GM18502 (cell line): Measurements from ENCODE around the gene NLRP3.
"Not testable (repeated sequence)": the region's sequence is repeated elsewhere in the genome, so short reads cannot be mapped to it uniquely, and the experiment has no call there.

Experiments
- ATAC-seq: cut with Tn5 transposase; IDR thresholded peaks from one replicate; pipeline ENCODE4 v1.9.1; 2021; ENCODE audit warnings: mild to moderate bottlenecking; ENCODE audit not compliant: unreplicated experiment, poor library complexity

NLRP3 gene

DNA sequence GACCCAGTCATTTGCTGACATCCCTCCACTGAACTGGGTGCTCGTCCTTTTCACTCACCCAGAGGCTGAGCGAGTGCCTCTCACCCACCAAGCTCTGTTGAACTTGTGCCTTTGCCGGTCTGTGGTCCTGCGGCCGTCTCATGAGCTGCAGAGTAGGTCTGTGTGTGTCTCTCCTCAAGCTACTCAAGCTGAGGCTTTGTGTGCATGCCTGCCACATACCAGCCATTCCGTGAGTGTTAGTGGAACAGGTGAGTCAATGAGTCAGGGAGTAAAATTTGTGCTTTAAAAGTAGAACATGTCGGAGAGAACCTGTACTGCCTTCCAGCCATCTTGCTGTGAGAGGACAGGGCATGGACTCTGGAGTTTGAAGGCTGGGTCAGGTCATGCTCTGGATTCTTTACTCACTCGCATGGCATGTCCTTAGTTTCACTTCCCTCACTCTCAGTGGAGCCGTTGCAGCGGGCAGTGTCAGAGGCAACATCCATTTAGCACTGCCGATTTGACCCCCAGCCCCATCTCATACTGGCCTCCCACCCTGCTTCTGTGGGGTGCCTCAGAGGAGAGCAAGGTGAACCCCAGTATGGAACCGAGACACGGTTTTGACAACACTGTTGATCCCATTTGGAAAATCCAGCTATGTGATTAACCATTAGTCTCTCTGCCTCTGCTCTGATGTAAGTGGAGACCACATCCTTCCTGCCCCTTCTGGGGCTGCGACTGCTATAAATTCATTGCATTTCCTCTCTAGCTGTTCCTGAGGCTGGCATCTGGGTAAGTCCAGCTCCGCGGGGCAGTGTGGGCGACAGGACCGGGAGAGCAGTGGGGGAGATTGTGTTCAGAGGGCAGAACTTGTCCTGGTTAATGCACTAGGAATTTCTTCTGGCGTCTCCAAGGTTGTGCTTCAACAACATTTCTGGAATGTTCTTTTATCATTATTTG is at the start of gene NLRP3:
NLRP3 (plus strand) TSS at position 751 of the 939 bp plus-strand sequence. CDS start 2,628 bp downstream, outside the sequence.
- peak; percentile 62 for ATAC-seq

DNA sequence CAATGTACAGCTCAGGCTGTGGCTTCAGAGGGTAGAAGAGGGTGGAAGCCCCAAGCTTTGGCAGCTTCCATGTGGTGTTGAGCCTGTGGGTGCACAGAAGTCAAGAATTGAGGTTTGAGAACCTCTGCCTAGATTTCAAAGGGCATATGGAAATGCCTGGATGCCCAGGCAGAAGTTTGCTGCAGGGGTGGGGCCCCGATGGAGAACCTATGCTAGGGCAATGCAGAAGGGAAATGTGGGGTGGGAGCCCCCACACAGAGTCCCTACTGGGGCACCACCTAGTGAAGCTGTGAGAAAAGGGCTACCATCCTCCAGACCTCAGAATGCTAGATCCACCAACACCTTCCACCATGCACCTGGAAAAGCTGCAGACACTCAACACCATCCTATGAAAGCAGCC is 49.6 kb upstream of the NLRP3 start:
- ATAC-seq: not testable (repeated sequence)

DNA sequence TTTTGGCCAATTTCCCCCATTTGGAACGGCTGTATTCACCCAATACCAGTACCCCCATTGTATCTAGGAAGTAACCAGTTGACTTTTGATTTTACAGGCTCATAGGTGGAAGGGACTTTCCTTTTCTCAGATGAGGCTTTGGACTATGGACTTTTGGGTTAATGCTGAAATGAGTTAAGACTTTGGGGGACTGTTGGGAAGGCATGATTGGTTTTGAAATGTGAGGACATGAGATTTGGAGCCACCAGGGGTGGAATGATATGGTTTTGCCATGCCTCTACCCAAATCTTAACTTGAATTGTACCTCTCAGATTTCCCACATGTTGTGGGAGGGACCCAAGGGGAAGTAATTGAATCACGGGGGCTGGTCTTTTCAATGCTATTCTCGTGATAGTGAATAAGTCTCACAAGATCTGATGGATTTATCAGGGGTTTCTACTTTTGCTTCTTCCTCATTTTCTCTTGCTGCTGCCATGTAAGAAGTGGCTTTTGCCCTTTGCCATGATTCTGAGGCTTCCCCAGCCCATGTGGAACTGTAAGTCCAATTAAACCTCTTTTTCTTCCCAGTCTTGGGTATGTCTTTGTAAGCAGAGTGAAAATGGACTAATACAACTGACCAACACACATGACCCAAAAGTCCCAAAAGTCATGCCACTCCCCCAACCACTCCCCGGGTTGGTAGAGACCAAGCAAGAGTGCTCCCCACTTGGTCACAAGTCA is 48.9 kb upstream of the NLRP3 start:
- no peak for ATAC-seq

DNA sequence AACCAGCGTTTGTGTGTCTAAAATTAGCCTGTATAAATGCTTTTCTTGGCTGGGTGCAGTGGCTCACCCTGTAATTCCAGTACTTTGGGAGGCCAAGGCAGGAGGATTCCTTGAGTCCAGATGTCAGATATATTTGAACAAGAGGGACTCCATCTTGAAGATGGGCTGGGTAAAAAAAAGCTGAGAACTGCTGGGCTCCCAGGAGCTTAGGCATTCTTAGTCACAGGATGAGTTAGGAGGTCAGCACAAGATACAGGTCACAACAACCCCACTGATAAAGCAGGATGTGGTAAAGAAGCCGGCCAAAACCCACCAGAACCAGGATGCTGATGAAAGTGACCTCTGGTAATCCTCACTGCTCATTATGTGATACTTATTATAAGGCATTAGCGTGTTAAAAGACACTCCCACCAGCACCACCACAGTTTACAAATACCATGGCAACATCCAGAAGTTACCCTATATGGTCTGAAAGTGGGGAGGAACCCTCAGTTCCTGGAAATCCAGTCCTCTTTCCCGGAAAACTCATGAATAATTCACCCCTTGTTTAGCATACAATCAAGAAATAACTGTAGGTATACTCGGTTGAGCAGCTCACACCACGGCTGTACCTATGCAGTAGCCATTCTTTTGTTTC is 48.1 kb upstream of the NLRP3 start:
- no peak for ATAC-seq

DNA sequence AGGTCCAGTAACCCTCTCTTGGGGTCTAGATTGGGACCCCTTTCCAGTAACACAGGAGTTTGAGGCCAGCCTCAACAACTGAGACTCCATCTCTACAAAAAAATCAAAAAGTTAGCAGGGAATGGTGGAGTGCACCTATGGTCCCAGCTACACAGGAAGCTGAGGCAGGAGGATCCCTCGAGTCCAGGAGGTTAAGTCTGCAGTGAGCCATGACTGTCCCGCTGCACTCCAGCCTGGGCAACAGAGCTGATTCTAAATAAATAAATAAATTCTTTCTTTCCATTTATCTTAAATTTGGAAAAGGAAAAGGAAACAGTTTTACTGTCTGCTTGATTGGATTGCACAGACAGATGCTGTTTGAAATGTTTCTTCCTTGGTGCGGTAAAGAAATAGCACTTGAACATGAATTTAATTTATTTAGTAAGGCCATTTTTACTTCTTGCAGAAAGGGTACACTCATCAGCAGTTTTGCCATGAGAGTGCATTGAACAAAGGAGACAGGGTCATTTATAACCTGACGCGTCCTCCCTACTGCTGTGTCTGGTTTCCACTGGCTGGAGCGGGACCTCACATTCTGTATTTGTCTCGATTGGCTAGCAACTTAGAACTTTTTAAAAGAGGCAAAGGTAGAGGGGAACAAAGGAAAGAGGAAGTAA is 47.4 kb upstream of the NLRP3 start:
- ATAC-seq: no peak

DNA sequence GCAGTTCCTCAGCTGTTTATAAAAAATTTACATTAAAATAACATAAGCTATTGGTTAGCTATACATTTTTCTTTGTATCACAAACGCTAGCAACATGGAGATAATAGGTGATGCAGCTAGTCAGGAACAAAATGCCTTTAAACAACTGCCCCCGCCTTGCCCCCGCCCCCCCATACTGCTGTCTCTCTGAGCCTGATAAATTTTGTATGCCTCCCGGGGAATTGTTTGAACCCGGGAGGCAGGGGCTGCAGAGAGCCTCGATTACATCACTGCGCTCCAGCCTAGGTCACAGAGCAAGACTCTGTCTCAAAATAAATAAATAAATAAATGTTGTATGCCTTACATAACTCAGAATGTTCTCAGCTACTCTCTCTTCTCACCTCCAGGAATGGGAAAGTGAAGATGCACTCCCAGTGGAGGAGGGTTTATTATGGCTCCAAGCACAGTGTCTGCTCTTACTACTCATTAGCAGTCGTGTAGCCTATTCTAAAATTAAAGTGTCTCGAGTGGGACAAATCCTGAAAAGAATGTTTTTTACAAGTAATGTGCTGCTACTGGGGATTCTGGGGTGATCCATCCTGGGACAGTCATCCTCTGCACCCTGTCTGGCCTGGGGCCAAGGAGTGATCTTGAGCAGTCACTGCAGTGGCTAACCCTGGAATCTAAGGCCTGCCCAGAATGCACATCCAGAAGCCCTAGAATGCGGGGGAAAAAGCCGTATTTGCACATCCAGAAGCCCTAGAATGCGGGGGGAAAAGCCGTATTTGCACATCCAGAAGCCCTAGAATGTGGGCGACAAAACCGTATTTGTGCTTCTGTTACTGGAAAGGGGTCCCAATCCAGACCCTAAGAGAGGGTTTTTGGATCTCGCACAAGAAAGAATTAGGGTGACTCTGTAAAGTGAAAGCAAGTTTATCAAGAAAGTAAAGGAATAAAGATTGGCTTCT is 44.9 kb upstream of the NLRP3 start:
- ATAC-seq: no peak

DNA sequence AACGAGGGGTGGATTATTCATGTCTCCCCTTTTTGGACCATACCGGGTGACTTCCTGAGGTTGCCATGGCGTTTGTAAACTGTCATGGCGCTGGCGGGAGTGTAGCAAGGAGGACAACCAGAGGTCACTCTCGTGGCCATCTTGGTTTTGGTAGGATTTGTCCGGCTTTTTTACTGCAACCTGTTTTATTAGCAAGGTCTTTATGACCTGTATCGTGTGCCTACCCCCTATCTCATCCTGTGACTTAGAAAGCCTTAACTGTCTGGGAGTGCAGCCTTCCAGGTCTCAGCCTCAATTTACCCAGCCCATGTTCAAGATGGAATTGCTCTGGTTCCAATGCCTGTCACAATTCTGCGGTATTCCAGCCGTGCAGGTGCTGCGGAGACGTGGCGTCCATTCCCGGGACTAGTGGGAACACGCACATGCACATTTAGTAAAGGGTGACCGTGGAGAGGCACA is 44.1 kb upstream of the NLRP3 start:
- no peak for ATAC-seq

DNA sequence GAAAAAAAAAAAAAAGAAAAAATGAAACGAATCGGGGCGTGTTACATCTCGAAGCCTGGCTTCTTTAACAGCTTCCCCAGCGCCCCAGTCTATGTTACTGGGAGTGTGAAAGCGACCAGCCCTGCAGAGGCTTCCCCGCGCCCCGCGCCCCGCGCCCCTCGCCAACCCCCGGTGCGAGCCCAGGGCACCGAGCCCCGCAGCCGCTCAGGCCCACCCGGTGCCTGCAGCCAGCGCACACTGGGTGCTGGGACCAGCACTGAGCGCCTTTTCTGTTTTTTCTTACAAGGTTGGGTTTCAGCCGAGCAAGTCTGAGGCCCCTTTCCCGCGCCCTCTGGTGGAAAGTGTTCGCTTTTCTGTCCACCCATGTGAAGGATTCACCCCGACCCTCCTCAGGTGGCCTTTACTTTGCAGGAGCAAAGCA is 42.2 kb upstream of the NLRP3 start:
- ATAC-seq: peak; percentile 91

DNA sequence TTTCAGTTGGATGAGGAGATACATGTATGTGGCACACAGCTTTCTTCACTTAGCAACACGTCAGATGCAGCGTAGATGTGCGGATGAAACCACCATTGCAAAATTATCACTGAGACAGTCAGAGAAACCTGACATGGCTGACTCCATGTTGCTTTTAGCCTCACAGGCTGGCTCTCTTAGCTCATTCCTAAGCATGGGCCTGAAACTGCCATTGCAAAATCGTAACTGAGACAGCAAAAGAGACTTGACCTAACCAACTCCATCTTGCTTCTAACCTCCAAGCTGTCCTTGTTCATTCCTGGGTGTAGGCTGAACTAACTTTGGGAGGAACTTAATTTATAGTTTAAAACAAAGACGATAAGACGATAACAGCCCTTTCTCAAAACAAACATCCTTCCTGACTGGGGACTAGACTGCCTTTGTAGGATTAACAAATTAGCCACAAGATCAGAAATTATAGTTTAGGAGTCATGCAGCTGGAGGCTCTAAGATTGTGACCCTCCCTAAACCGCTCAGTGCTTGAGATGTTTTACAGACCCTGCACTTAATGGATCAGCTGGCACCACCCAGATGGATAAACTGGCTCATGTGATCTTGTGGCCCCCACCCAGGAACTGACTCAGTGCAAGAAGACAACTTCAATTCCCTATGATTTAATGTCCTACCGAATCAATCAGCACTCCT is 41.2 kb upstream of the NLRP3 start:
- not testable (repeated sequence) for ATAC-seq

DNA sequence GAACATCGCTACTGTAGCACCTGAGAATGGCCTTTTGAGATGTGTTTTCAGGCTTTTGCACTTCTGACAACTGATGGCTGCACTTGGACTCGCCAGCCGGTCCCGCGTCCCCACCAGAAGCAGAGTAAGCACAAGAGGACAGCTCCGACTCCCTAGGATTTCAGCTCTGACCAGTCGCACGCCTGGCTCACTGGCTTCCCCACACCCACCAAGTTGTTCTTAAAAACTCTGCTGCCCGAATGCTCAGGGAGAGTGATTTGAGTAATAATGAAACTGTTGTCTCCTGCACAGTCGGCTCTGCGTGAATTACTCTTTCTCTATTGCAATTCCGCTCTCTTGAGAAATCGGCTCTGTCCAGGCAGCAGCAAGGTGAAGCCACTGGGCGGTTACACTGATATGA is 40.2 kb upstream of the NLRP3 start:
- ATAC-seq: no peak

DNA sequence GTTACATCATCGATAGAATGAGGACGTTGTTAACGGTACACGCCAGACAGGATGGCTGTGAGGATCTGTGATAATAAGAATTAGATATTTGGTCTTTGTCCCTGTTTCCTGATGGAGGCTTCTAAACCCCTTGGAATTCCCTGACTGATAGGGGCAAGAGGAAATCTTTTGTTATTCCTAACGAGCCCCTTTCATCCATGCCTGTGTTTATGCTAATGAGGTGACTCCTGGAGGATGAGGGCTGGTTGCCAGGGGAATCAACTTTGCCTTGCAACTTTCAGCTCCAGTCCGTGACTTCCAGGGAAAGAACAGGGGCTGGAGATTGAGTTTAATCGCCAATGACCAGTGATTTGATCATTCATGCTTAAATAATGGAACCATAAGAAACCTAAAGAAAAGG is 39.3 kb upstream of the NLRP3 start:
- ATAC-seq: no peak

DNA sequence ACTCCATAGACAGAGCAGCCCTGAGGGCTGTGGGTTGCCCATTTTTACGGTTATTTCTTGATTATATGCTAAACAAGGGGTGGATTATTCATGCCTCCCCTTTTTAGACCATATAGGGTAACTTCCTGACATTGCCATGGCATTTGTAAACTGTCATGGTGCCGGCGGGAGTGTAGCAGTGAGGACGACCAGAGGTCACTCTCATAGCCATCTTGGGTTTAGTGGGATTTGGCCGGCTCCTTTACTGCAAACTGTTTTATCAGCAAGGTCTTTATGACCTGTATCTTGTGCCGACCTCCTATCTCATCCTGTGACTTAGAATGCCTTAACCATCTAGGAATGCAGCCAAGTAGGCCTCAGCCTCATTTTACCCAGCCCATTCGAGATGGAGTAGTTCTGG is 38.3 kb upstream of the NLRP3 start:
- ATAC-seq: not testable (repeated sequence)

DNA sequence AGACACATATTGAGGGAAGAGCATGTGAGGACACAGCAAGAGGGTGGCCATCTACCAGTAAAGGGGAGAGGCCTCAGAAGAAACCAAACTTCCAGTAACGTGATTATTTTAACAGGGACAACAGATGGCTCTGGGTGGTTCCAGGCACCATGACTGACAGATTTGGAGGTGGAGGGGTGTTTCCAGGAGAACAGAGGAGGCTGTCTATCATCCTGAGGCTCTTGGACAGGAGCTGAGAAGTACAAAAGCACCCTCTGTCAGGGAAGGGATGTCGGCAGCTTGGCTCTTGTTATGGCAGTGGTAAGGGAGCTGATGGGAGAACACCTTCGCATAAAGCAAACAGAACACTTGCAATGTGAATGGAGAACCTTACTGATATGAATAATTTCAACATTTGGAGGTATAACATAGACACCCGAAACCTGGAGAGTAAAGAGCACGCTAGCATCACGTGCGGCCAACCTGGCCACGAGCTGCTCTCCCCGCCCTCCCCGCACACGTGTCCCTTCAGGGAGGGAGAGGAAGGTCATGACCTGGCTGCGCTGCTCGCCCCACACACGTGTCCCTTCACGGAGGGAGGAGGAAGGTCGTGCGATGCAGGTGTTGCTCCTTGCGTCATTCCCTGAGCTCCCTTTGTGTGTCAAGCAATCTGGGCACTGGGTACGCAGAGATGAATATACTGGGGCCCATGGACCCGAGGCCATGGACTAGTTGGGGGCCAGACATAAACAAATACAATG is 37.5 kb upstream of the NLRP3 start:
- ATAC-seq: no peak

DNA sequence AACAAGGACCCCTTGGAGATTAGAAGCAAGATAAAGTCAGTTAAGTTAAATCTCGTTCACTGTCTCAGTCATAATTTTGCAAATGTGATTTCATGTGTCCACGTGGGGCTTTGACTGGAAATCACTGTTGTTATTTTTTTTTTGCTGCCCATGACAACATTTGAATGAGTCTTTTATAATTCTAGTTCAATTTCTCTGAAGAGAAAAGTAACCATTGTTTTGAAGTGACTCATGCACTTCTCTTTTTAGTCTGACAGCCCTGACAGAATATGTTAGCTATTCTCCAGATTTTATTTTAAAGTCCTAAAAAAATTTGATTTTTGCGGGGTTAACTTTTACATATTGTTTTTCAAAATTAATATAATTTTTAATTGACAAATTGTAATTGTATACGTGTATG is 30.7 kb upstream of the NLRP3 start:
- ATAC-seq: no peak

DNA sequence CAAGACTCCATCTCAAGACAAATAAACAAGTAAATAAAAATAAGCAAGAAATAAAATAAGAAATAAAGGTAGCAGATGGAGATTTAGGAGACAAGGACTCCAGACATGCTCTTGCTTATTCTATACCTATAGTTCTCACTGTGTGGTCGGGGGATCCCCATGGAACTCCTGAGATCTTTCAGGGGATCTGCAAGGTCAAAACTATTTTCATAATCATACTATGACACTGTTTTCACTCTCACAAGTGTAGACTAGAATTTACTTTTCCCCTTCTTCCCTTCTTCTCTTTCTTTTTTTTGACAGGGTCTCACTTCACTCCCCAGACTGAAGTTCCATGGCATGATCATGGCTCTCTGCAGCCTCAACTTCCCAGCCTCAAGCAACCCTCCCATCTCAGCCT is 29.8 kb upstream of the NLRP3 start:
- peak; percentile 21 for ATAC-seq

DNA sequence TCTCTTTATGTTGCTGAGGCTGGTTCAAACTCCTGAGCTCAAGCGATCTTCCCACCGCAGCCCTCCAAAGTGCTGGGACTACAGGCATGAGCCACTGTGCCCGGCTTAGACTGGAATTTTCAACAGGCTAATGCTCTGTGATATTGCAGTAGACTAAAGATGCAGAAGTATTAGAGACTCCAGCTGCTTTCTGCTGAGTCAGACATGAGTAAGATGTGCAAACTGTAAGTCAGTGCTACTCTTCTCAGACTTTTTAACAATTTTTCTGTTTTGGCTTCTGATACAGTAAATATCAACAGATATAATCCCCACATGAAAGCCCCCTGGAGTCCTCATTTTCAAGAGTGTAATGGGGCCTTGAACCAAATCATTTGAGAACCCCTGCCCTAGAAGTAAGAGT is 29.3 kb upstream of the NLRP3 start:
- ATAC-seq: no peak

DNA sequence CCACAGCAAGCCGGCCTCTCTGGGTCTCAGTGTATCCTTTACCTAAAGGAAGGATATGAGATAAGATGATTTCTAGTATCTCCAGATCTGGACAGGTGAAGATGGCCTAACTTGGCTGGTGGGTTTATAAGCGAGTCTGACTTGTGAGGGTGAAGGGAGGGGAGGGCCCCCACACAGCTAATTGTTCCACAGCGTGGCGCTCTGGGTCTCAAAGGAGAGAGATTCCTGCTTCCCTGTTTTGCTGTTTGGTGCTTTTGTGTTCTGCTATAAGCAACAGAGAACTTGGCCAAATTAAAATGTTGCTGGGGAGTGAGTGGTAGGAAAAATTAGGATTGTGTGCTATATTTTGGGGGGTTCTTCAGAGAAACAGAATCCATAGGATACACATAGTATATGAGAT is 28.9 kb upstream of the NLRP3 start:
- no peak for ATAC-seq

DNA sequence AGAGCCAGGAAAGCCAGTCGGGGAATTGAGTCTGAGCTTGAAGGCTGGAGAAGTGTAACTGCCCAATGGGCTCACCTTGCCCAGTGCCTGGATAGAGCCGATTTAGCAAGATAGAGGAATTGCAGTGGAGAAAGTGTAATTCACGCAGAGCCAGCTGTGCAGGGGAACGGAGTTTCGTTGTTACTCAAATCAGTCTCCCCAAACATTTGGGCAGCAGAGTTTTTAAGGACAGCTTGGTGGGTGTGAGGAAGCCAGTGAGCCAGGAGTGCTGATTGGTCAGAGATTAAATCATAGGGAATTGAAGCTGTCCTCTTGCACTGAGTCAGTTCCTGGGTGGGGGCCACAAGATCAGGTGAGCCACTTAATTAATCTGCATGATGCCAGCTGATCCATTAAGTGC is 28.4 kb upstream of the NLRP3 start:
- no peak for ATAC-seq
